ENCODE results near the gene LLGL2. TPM values are rescaled to one million over a fixed set of nuclear protein-coding genes. Genes with fewer than 3 reads are reported as not detected.

Gene LLGL2
- total RNA-seq, 4 donors from 2014 or later: 6.1 to 12.3 (median 9.1) TPM

- Histone ChIP-seq H3K27ac (replicated peaks in 1 of 4) (no peak overlapping the region), H3K4me1 (peaks cover 0 to 11% (median 8%) of the 10 kb centered on the region in 4 donors), H3K9me3 (no peaks in the 10 kb centered on the region), H3K36me3 (peaks cover 0 to 20% (median 14%) of the 10 kb centered on the region in 4 donors), H3K27me3 (no peaks in the 10 kb centered on the region), H3K4me3 (no peak overlapping the region)
- 95% methylated on average over 9 of the region's 9 CpGs for WGBS
- DNase-seq (ENCODE audit: extremely low spot score): no peak
- TF ChIP-seq POLR2AphosphoS5 (IDR thresholded peaks at IDR 0.05) (no peak), EP300 (IDR thresholded peaks at IDR 0.05) (no peak), CTCF (IDR thresholded peaks at IDR 0.05) (no peak), POLR2A (IDR thresholded peaks at IDR 0.05; ENCODE audit: low read depth) (no peak)
- intact Hi-C loops (cut with DNase I): no loop called here
Measured at GRCh38 chr17:75603123-75603522, 77.6 kb downstream of the LLGL2 start.

- 72% methylated on average over 11 of the region's 12 CpGs for WGBS
- Histone ChIP-seq H3K4me3 (no peak overlapping the region), H3K27me3 (no peaks in the 10 kb centered on the region), H3K27ac (replicated peaks in 1 of 4) (no peak overlapping the region), H3K4me1 (peaks cover 0 to 11% (median 8%) of the 10 kb centered on the region in 4 donors), H3K36me3 (peaks cover 0 to 20% (median 14%) of the 10 kb centered on the region in 4 donors), H3K9me3 (no peaks in the 10 kb centered on the region)
- DNase-seq (ENCODE audit: extremely low spot score): no peak
- TF ChIP-seq EP300 (IDR thresholded peaks at IDR 0.05) (no peak), POLR2AphosphoS5 (IDR thresholded peaks at IDR 0.05) (no peak), POLR2A (IDR thresholded peaks at IDR 0.05; ENCODE audit: low read depth) (no peak), CTCF (IDR thresholded peaks at IDR 0.05) (no peak)
- intact Hi-C loops (cut with DNase I): no loop called here
Measured at GRCh38 chr17:75604034-75604695, 78.7 kb downstream of the LLGL2 start.

- H3K9me3 ChIP-seq: no peaks in the 10 kb centered on the region
- intact Hi-C loops (cut with DNase I): no loop called here
- no peak overlapping the region for H3K27ac ChIP-seq (replicated peaks in 1 of 4)
- H3K36me3 ChIP-seq: peaks cover 0 to 29% (median 25%) of the 10 kb centered on the region in 4 donors
- peaks cover 0 to 11% (median 8%) of the 10 kb centered on the region in 4 donors for H3K4me1 ChIP-seq
- H3K4me3 ChIP-seq: no peak overlapping the region
- no peak for TF ChIP-seq EP300 (IDR thresholded peaks at IDR 0.05)
- TF ChIP-seq CTCF (IDR thresholded peaks at IDR 0.05): no peak
- DNase-seq (ENCODE audit: extremely low spot score): no peak
- 93% methylated on average over 8 of the region's 16 CpGs for WGBS
- H3K27me3 ChIP-seq: no peaks in the 10 kb centered on the region
Measured at GRCh38 chr17:75605790-75606189, 80.3 kb downstream of the LLGL2 start.

GRCh38 chr17:75607086-75607485 is 81.6 kb downstream of the LLGL2 start:
- peaks cover 0 to 11% (median 8%) of the 10 kb centered on the region in 4 donors for H3K4me1 ChIP-seq
- no peak overlapping the region for H3K4me3 ChIP-seq
- peaks cover 0 to 38% (median 37%) of the 10 kb centered on the region in 4 donors for H3K36me3 ChIP-seq
- no peaks in the 10 kb centered on the region for H3K27me3 ChIP-seq
- intact Hi-C loops (cut with DNase I): no loop called here
- no peak for TF ChIP-seq CTCF (IDR thresholded peaks at IDR 0.05)
- no peak for TF ChIP-seq POLR2AphosphoS5 (IDR thresholded peaks at IDR 0.05)
- no peak for TF ChIP-seq POLR2A (IDR thresholded peaks at IDR 0.05; ENCODE audit: low read depth)
- TF ChIP-seq EP300 (IDR thresholded peaks at IDR 0.05): no peak
- 84% methylated on average over 5 of the region's 5 CpGs for WGBS
- H3K9me3 ChIP-seq: no peaks in the 10 kb centered on the region
- DNase-seq (ENCODE audit: extremely low spot score): no peak
- no peak overlapping the region for H3K27ac ChIP-seq (replicated peaks in 1 of 4)
